Right lobe of liver (tissue), 4 donors: ENCODE data around the gene EFNA5.

Experiments used
- CTCF ChIP-seq, 4 donors: fragments of 200-600 bp in 3 of 4; fragments of 450-650 bp in 1 of 4; IDR thresholded peaks; one replicate each; pipeline versions ENCODE4 v1.5.1 to v1.8.0; 2016 to 2022; ENCODE audit warnings: antibody characterized with exemption in 4 of 4, mild to moderate bottlenecking in 2 of 4
- POLR2A ChIP-seq: fragments of 450-650 bp; IDR thresholded peaks from one replicate; pipeline ENCODE4 v1.6.1; 2017; ENCODE audit warnings: antibody characterized with exemption, mild to moderate bottlenecking
- donor health status: DM: no; HTN: no; CAD: no.
- donor health status: DM: no; HTN: no; CAD: no.
- donor health status: DM: no; HTN: yes; CAD: no.

- TF ChIP-seq CTCF (IDR thresholded peaks at IDR 0.05) (no peak), POLR2A (no peak)
Measured at GRCh38 chr5:107352576-107352975, 318.2 kb downstream of the EFNA5 start.
